GM19193 (cell line): ENCODE measurements around the gene PRDM15.

Experiments
- POLR2A ChIP-seq: IDR thresholded peaks from 4 replicates; pipeline ENCODE4 v1.6.1; 2011; ENCODE audit not compliant: insufficient read depth, insufficient read length; ENCODE audit errors: extremely low read depth

The PRDM15 gene

DNA sequence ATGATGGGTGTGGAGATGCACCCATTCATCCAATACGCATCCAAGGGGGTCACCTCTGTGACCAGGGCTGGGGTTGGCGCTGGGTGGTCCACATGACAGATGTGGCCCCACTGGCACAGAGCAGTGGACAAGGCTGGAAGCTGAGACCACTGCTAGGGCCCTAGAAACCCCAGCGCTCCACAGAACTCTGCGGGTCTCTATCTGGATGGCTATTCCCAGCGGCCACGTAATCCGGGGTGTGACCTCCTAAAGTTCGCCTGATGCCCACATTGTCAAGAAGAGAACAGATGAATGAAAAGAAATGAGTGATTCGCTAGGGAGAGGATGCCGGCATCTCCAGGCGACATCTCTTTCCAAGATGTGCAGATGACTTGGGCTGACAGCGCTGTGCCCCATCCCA is 55.2 kb downstream of the PRDM15 start:
- TF ChIP-seq POLR2A = no peak

DNA sequence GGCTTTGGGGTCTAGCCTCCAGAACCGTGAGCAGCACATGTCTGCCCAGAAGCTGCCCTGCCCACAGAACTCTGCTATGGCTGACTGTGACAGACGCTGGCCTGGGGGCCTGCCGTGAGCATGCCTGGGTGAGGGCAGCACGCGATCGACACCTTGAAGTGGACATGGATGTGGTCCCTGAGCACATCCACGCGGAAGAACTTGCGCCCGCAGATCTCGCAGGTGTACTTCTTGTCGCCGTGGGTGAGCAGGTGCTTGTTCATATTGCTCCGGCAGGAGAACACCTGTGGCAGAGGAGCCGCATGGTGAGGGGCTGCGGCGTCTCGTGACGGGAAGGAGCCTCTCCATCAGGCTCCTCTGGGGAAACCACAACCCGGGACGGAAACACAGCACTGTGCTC is 56.0 kb downstream of the PRDM15 start:
- TF ChIP-seq POLR2A = no peak

DNA sequence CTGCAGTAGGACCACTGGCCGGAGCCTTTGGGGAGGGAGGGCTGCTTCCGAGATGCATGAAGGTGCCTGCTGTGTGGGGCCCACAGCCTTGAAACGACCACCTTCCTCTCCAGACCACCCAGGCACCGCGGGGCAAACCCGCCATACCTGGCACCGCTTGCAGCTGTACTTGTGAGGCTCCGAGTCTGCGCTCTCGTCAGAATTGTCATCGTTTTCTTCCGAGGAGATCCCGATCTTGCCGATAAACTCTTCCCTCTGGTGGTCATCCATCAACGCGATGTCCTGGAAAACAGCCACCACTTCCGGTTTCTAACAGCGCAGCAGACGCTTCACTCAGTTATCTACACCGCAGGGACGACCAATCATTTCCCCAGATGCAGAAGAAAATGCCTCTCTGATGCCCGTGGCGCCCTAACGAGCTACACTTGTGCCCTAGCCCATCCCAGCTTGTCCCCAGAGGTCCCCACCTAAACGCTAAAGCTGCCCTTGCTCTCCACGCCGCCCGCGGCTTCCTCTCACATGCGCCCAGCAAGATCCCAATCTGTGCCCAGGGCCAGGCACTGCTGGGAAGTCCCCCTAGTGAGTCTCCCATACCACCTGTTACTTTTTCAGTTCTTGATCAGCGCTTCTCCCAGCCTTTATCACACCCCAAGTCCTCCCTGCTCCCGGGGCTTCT is 57.2 kb downstream of the PRDM15 start:
- TF ChIP-seq POLR2A = no peak

DNA sequence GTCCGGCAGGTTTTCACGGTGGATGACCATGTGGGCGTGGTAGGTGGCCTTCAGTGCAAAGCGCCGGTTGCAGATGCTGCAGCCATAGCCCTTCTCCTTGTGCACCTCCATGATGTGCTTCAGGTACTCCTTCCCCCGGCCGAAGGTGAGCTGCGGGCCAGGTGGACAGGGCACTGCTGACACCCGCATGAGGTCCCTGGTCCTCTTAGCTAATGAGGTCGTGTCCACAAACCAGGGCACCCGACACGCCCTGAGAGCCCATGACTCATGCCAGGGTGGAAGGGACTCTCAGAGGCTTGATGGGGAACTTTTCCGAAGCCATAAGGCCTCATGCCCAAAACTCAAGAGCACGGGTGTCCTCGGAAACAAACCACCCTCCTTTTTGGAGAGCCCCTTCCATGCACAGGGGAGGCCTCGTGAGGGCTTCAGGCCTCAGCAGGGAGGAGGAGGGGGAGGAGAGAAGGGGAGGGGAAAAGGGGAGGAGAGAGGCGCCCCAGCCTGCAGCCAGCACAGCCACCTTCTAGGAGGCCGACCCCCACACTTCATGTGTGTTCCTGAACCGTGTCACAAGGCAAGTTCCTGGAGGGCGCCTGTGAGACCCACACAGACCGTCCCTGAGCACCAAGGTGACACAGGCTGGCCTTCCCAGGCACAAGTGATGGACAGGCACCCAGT is 57.9 kb downstream of the PRDM15 start:
- no peak for TF ChIP-seq POLR2A

DNA sequence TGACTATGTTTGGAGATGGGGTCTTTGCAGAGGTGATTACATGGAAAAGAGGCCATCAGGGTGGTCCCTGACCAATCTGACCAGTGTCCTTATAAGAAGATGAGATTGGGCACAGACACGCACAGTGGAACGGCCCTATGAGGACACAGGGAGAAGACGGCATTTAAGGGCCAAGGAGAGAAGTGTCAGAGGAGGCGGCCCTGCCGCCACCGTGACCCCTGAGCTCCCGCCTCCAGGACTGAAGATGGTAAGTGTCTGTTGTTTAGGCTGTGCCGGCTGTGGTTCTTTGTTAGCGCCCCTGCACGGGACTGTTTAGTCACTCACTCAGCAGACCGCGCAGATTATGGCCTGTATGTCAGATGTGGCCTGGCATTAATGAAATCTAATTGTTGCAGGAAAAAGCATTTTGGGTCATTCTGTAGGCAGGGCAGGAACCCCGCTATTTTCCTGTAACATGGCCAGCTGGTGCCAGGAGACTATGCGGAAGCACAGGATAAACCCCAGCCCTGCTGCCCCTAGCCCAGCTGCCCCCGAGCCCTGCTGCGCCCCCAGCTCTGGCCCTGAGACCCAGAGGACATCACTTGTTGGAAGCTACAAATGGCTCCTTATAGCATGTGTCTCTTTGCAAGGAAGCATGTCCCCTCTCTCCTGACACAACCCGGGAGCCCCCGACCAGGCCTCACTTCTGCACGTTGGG is 58.6 kb downstream of the PRDM15 start:
- no peak for TF ChIP-seq POLR2A

DNA sequence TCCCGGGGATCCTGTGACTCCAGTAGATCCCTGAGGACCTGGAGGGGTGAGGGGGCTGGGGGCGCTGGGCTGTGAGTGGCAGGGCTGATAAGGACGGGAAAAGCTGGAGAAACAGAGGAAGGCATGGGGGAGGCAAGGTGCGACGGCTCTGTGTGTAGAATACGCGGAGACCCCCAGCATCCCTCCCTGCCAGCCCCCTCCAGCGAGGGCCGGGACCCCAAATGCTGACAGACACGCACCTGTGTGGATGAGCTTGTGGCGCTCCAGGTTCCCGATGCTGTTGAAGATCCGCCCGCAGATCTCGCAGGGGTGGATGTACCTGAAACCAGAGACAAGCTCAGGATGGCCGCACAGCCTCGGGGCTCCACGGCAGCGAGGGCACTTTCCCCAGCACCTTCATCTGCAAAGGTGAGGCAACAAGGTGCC is 59.3 kb downstream of the PRDM15 start:
- no peak for TF ChIP-seq POLR2A

DNA sequence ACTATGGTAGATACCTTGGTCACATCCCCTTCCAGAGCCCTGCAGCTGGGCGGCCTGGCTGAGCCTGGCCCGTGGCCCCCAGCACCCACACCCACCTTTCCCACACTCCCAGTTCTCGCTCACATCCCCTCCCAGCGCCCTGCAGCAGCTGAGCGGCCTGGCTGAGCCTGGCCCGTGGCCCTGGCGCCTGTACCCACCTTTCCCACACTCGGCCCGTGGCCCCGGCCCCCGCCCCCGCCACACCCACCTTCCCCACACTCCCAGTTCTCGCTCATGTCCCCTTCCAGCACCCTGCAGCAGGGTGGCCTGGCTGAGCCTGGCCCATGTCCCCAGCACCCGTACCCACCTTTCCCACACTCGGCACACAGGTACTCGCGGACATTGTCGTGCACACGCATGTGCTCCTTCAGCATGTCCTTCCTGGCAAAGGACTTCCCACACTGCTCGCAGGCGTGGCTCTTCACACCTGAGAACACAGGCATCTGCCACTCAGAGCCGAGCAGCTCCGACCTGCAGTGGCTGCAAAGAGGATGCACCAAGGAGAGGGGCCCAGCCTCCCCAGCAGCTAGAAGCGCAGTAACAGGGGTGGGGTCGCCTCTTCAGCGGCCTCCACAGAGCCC is 59.8 kb downstream of the PRDM15 start:
- no peak for TF ChIP-seq POLR2A

DNA sequence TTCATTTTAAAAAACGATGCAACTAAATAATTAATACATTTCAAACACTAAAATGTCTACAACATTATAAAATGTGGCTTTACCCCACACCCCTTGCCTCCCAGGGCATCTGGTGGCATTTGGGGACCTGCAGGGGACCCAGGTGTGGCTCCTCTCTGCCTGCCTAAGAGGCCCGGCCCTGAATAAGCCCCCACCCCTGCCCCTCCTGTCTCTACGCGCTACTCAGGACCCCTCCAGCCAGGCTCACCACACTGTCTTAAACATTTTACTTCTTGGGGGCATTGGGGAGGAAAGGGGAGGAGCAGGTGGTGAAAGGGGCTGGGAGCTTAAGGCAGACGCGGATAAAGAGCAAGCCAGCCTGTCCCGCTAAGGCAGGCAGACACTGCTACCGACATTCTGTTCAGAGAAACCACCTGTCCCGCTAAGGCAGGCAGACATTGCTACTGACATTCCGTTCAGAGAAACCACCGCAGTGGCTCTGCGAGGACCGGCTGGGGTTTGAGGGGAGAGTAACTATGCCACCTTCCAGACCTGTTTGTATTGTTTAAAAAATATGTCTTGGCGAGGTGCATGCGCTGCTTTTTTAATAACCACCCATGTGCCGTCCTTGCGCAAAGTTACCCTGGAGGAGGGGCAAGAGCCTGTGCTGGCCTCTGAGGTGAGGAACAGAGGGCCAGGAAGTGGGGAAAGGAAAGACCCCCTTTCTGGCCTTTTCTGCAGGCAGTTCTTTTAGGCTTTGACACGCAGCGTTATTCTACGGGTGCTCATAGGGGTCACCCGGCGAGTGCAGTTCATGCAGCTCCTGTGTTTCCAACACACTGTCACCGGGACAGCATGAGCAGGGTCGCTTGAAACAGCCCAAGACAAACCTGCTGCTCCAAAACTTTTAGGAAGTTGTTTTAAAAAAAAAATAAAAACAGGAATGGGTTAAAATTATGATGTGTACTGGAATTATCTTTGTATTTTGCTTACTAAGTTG is 61.0 kb downstream of the PRDM15 start:
- no peak for TF ChIP-seq POLR2A

DNA sequence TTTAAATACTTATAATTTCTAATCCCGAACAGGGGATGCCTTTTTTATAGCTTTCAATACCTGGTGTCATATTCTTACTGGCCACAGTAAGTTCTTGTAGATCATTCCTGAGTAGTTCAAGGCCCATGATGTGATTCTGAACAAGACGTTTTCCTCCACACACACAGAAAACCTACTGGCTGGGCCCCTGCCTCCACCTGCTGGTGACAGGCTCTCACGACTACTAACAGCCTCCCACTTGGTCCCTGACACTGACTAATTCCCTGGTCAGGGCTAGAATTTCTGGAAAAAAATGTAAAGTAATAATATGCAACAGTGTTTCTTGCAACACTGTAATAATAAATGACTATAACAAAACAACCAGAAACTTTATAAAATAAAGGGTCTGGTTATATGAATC is 61.9 kb downstream of the PRDM15 start:
- TF ChIP-seq POLR2A = no peak

DNA sequence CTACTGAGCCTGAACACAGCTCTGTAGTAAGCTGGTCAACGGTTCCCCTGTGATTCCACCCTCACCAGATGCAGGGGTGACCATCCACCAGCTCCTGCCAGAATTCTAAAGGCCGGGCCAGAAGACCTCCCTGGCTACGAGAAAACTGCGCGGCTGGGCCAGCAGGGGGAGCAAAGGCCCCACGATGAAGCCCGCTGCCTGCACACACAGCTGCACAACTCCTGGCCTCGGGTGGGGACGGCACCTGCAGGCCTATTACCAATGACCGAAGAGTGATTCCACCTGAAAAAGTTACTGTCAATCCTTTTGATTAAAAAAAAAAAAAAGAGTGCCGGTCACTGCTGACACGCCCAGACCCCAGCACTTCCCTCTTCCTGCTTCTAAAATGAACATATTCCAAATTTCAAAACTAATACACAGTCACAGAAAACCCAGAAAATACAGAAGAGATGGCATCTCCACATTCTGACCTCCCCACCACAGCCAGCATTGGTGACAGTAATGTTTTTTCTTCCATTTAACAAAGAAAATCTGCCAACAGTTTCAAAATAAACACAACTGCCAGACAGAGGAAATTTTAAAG is 62.5 kb downstream of the PRDM15 start:
- no peak for TF ChIP-seq POLR2A

DNA sequence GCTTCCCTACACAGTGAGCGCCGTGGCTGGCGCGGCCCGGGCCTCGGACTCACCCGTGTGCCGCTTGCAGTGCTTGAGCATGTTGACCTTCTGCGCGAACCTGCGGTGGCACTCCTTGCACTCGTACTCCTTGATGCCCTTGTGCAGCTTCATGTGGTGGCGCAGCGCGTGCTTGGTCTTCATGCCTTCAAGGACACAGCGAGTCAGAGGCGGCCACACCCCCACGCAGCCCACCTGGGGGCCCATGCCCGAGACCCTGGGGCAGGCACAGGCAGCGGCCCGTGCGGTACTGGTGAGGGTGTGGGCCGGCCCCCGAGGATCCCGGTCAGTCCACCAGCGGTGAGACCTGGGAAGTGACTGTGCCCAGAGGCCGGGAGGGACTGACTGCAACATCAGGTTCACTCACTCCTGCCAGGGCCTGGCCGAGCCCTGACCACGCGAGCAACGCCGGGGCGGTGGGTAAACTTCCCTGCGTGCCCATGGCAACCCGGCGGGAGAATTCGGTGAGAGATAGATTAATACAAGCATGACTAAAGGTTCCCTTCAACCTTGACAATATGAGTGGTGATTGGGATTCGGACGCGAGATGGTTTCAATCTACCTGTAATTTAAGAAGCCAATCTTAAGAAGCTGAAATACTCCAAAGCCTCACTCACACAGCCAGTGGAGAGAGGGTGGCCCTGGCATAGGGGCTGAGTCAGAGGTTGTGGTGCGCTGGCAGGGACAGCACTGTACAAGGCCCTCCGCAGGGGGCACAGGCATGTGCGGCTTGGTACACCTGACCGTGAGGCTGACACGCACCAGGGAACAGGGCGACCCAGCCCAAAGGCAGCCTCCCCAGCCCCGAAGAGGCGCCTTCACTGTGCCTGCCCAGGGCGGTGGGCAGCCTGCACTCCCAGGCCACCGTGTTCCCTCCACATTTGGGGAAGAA is 63.2 kb downstream of the PRDM15 start:
- TF ChIP-seq POLR2A = no peak

DNA sequence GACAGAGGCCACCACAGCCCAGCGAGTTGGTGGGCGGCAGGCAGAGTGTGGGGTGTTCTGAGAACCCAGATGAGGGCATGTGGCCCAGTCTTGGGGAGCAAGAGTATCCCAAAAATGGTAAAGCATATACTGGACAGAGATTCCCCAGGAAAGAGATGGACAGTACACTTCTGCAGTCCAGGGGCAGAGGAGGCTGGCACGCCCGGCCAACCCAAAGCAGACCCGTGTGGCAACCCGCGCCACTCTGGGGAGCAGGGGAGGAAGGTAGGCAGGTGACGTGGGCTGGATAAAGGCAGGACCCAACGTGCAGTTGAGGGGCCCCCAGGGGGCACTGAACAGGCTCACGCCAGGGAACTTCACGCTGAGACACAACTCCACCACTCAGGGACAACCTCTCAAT is 65.9 kb downstream of the PRDM15 start:
- no peak for TF ChIP-seq POLR2A

DNA sequence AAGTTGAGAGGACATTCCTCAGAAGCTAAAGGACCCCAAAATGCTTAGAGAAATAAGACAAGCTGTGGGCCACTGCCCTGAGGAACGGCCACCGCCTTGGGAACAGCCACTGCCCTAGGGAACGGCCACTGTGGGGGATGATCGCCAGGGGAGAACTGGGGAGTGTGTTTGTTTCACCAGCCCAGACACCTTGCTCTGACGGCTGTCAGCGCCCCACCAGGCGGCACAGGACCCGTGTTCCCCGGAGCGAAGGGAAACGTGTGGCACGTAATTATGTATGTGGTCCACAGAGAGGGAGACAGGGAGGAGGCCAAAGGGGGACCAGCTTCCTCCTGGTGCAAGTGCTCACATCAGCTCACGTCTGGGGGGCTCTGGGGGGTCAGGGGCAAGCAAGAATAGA is 66.5 kb downstream of the PRDM15 start:
- no peak for TF ChIP-seq POLR2A
